ENCODE results near the gene SRSF6. TPM values are rescaled to one million over a fixed set of nuclear protein-coding genes. Genes with fewer than 3 reads are reported as not detected.

SRSF6 gene
- total RNA-seq, 1 experiment from 2014 or later = 77.3 TPM

- POLR2A ChIA-PET (ENCODE audit: unreplicated experiment) = no interaction called here
These were observed 5.2 kb downstream of the SRSF6 start for GRCh38 chr20:43462660-43463526.

GRCh38 chr20:43463527-43464218, 6.0 kb downstream of the SRSF6 start:
- CTCF ChIA-PET = no interaction called here
- Histone ChIP-seq H4K20me1 (ENCODE audit: low read length) (peaks cover 57% of the 10 kb centered on the region), H3K4me2 (ENCODE audit: low read length) (no peak overlapping the region), H3K4me1 (ENCODE audit: insufficient read depth, low read length) (peaks cover 9% of the 10 kb centered on the region), H3K27me3 (ENCODE audit: low read length) (no peaks in the 10 kb centered on the region), H3F3A (ENCODE audit: low read length, unreplicated experiment) (peaks cover 13% of the 10 kb centered on the region), H3K9me3 (ENCODE audit: low read length) (no peaks in the 10 kb centered on the region), H3K79me2 (ENCODE audit: low read length) (peaks cover 50% of the 10 kb centered on the region), H3K9me2 (replicated peaks; ENCODE audit: low read length) (no peaks in the 10 kb centered on the region), H3K27ac (ENCODE audit: low read length) (no peak overlapping the region), H3K36me3 (ENCODE audit: low read depth, low read length) (peaks cover 64% of the 10 kb centered on the region), H3K9ac (ENCODE audit: low read length) (no peak overlapping the region), H2AFZ (ENCODE audit: low read length) (no peak overlapping the region), H3K4me3 (ENCODE audit: low read length) (no peak overlapping the region)
- ATAC-seq (no peak), DNase-seq (no peak)
- no TSS peak for BruUV-seq (replicated peaks)
- POLR2A ChIA-PET (ENCODE audit: unreplicated experiment) = no interaction called here
- intact Hi-C loops (cut with micrococcal nuclease) = no loop called here
- TF ChIP-seq CTCF (conservative IDR thresholded peaks at IDR 0.05; ENCODE audit: low read depth, low read length) (no peak), EZH2 (IDR thresholded peaks at IDR 0.05; ENCODE audit: low read length, unreplicated experiment) (no peak), EZH2phosphoT487 (IDR thresholded peaks at IDR 0.05; ENCODE audit: borderline replicate concordance, low read length) (no peak)

More at GRCh38 chr20:43462660-43463526, 5.2 kb downstream of the SRSF6 start:
- H3K27ac ChIP-seq (ENCODE audit: low read length) = no peak overlapping the region
- ATAC-seq (no peak), DNase-seq (no peak)
- CTCF ChIA-PET = no interaction called here
- no peaks in the 10 kb centered on the region for H3K9me3 ChIP-seq (ENCODE audit: low read length)
- peaks cover 9% of the 10 kb centered on the region for H3K4me1 ChIP-seq (ENCODE audit: insufficient read depth, low read length)
- intact Hi-C loops (cut with micrococcal nuclease) = no loop called here
- no peak overlapping the region for H3K4me3 ChIP-seq (ENCODE audit: low read length)
- H3K27me3 ChIP-seq (ENCODE audit: low read length) = no peaks in the 10 kb centered on the region
- no peak for TF ChIP-seq EZH2phosphoT487 (IDR thresholded peaks at IDR 0.05; ENCODE audit: borderline replicate concordance, low read length)
- no peak for TF ChIP-seq CTCF (conservative IDR thresholded peaks at IDR 0.05; ENCODE audit: low read depth, low read length)
- TF ChIP-seq EZH2 (IDR thresholded peaks at IDR 0.05; ENCODE audit: low read length, unreplicated experiment) = no peak
- peaks cover 64% of the 10 kb centered on the region for H3K36me3 ChIP-seq (ENCODE audit: low read depth, low read length)
- no peak overlapping the region for H2AFZ ChIP-seq (ENCODE audit: low read length)
- no peak overlapping the region for H3K9ac ChIP-seq (ENCODE audit: low read length)
- H3K9me2 ChIP-seq (replicated peaks; ENCODE audit: low read length) = no peaks in the 10 kb centered on the region
- BruUV-seq (replicated peaks) = no TSS peak
- H3F3A ChIP-seq (ENCODE audit: low read length, unreplicated experiment) = peaks cover 13% of the 10 kb centered on the region
- H3K4me2 ChIP-seq (ENCODE audit: low read length) = no peak overlapping the region
- H3K79me2 ChIP-seq (ENCODE audit: low read length) = peaks cover 58% of the 10 kb centered on the region
- H4K20me1 ChIP-seq (ENCODE audit: low read length) = peaks cover 59% of the 10 kb centered on the region
